NCI-H748 treated with DMSO at 0.1 percent for 48 hours (cell line): ENCODE measurements around the gene CD96.

Source experiments
- DNase-seq: peaks from one replicate; lab custom pipeline; 2025; lab: John Stamatoyannopoulos, UW

The CD96 gene

DNA sequence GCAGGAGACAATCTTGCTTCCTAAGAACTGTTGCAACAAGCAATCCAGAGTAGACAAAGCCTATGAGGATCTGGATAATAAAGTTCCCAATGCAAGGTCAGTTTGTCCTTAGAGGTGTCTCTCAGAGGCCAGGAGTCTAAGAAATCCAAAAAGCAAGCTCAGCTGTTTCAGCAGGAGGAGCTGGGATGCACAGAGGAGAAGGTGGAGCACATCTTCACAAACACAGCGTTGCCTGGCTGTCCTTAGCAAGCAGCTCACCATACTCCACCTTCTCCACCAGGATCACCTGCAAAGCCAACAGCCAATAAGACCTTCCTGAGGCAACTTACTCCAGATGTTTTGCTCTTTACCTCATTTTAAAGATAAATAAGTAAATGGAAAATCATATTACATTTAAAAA lies 52.8 kb downstream of the CD96 start:
- DNase-seq, result no peak

DNA sequence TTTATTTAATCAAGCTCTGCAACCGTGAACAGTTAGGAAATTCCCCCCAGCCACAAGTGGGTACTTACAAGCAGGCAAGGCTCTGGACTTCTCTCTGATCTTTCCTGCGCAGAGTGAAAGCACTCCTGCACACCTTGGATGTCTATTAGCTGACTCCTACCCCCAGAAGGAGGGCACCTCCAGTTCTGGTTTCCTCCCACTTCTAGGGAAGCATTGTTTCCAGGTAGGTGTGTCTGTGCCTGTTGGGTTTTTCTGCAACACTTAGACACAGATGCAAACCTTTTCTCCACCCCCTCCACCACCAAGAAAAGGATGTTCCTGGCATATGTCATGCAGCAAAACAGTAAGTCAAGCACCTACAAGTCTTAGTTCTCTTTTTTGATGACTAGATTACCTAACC lies 53.2 kb downstream of the CD96 start, which contains the start of gene ZBED2:
ZBED2 (minus strand) TSS at position 115 of the 400 bp plus-strand sequence. CDS start 1,145 bp downstream, outside the sequence.
- DNase-seq, result no peak

DNA sequence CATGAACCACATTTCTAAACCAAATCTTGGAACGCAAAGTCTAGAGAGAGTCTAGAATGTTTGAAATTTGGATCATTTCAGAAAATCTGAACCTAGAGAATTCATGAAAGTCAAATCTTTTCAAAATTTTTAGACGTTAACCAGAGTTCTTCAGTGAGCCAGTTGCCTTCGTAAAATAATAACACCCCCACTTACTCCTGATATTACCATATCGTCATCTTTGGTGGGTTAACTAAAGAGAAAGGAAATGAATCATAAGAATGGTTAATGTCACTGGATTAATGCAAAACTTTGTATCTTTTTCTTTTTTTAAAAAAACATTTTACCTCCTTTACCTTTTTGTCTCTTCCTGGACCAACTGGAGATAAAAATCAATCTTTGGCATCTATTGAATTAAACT lies 54.3 kb downstream of the CD96 start:
- no peak for DNase-seq

DNA sequence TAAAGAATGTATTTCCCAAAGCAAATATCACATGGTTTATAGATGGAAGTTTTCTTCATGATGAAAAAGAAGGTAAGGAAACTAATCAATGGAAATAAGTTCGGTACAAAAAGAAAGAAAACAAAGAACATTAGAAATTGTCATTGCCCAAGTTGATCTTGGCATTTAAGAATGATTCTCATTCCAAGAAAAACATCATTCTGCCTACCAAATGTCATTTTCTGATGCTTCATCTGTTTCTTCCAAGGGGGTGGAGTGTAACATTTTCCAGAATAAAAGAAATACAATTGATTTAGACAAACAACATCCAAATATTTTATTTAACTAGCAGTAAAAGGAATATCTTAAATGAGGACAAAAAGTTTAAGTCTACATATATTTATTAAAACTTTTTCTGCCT lies 56.1 kb downstream of the CD96 start:
- no peak for DNase-seq

DNA sequence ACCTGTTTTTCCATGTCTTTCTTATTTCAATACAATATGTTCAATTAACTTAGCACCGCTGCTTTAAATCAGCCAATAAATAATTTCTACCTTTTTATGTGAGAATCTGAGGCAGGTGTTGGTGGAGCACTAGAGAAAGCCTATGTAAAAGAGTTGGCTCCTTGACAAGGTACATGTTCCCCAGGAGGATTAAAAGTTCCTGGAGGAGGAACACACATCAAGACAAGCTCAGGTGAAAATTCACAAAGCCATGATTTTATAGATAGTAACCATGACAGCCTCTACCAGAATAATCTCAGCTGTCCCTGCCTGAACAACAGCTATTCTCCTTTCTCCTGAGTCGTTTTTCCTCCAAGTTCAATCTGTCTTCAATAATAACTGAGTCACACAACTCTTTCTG lies 56.6 kb downstream of the CD96 start:
- DNase-seq, result no peak

DNA sequence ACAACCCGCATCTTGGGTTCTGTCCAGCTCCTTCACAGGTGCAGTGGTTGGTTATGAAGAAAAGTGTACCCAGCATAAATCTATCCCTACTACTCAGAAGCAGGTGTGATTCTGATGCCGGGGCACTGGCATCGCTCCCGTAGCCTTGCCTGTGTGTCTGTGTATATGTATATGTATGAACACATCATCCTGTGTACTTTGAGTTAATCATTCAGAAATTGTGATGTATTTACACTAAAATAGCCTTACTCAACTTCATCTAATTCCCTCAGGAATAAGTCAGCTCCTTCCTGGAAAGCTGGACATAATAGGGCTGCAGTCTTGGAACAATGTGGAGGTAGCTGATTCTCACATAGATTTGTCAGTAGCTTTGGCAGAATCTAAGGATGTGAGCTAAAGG lies 59.8 kb downstream of the CD96 start:
- DNase-seq, result no peak

DNA sequence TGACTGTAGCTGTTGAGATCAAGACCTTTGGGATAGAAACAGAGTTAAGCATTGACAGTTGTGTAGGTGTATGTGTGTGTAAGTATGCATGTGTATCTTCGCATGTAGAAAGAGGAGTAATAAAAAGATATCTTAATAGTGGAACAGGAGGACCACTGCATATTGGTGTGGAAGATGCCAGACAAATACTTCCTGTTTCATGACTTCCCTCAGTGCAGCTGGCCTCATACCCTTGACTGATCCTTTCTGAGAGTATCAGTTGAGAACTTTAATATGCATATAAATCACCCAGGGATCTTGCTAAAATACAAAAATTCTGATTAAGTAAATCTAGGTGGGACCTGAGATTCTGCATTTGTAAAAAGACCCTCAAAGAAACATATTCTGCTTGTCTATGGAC lies 61.7 kb downstream of the CD96 start:
- DNase-seq, result no peak

DNA sequence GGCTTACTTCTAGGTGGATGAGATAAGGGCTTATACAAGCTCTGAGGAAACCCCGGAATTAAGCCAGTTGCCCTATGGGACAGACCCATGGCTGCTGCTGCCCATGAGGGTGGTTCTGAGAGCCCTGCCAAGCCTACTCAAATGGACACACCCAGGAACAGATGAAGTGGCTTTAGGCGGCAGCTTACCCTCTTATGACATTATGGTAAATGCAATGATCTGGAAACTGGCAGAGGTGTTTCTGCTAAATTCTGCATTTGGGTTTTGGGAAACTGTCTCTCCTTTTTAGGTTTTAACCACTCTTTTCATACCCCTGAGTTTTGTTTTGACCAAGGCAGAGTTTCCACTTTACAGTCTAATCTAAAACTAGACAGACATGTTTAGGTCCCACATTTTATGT lies 62.1 kb downstream of the CD96 start:
- DNase-seq, result no peak

DNA sequence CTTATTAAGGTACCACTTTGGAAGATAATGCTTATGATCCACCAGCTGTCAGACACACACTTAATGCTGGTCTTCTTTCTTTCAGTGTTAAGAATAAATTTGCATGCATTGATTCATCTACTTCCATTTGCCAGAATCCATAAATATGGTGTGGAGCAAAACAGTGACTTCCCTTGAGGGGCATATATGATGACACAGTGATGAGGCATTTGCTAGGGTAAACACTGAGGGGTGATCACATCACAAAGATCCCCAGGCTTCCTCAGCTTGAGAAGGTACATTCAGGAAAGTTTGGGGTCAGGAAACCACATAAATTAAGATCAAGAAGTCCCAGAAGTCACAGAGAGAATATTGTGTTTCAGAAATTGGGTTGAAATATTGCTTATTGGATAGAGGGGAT lies 63.0 kb downstream of the CD96 start:
- no peak for DNase-seq

DNA sequence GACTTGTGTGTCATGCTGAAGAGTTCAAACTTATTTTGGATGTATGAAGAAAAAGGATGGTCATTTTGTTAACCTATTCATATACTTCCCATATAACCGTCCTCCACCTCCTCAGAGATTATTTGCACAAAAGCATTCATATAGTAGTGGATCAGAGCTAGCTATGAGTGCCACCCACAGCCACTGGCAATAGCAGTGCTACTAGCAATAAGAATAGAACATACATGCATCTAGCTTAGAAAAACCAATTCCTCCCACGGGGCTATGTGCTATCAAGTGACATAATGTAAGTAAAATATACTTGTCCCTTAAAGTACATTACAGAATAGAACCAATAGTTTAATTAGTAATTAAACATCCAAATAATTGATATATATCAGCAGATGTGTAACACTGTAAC lies 63.5 kb downstream of the CD96 start:
- no peak for DNase-seq

DNA sequence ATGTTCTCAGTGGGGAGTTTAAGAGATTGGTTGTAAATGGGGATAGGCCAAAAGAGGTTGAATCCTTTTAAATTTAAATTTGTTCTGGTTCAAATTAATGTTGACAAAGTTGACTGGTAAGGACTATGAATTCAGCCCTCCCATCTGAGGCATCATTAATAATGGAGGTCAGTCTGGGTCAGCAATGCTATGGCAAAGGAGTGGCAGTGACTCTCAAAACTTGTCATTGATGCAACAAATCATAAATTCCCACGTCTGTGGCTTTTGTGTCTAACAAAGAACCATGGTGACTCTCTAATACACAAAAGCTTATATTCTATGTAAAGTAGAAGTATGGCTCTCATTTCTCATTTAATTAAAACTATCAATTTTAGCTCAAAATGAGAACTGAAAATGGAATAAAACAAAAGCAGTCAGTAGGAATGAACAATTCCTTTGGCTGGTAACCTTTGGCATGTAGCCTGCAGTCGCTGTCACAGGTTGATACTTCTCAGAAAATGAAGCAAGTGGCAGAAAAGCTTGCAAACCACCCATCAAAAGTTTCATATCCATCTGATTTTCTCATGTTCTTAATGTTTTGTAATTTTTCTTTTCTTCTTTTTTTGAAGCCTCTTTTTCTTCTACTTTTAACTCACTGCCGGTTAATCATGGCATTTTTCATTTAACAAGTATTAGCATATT lies 65.4 kb downstream of the CD96 start:
- DNase-seq, result no peak

DNA sequence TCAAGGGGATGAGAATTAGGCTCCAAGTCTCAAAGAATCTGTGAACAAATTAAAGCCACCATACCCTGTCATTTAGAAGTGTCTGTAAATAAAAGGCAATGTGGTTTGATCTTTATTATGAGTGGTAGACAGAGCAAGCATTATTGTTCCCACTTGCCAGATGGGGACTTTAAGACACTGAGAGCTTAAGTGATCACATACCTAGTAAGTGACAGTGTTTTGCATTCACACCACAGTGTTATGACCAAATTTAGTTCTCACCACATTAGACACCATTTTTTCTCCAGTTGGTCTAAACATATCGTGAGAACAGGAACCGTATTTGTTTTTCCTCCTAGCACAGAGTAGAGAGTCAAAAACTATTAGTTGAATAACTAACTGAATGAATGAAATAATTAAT lies 66.4 kb downstream of the CD96 start:
- DNase-seq, result no peak

DNA sequence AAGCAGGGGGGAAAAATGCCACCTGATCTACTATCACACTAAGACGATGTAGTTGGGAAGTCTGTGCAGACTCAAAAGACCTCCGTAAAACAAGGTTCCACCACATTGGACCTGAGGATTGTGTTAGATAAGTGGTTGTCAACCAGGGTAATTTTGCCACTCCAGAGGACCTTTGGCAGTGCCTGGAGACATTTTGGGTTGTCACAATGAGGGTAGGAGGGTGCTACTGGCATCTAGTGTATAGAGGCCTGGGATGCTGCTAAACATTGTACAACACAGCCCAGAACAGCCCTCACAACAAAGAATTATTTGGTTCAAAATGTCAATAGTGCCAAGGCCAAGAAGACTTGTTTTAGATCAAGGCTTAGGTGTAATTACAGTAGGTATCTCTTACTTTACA lies 67.7 kb downstream of the CD96 start:
- DNase-seq, result no peak

DNA sequence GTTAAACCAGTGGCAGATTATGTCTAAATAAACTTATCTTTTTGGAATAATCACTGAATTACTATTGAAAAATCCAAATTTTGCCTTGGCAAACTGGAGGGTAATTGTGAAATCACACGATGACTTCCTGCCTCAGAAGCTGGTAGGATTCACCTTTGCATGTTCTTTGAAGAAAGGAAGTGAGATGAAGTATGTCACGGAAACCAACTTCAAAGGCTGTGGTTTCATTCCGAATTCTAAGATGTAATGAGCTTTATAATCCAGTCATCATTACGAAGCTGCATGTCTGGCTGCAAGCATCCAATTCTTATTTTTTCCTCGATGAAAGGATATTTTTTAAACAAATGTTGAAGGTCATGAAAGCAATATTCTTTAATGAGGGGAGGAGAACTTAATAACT lies 68.2 kb downstream of the CD96 start:
- no peak for DNase-seq

DNA sequence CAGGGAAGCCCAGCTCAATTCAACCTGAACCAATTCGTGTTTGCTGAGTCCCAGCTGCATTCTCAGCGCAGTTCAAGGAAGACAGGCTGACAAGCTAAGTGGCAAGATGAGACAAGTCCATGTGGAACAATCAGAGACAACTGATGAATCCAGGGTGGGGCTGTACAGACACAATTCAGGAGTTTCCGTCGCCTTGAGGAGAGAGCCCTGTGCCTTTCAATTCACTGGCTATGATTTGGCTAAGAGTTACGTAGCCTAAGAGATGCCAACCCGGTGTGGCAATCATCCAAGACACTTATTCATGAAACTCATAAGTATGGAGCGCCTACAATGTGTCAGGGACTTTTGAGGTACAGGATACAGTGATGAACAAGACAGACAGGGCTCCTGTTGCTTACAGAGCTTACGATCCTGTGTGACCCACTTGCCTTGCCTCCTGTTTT lies 68.6 kb downstream of the CD96 start:
- no peak for DNase-seq

DNA sequence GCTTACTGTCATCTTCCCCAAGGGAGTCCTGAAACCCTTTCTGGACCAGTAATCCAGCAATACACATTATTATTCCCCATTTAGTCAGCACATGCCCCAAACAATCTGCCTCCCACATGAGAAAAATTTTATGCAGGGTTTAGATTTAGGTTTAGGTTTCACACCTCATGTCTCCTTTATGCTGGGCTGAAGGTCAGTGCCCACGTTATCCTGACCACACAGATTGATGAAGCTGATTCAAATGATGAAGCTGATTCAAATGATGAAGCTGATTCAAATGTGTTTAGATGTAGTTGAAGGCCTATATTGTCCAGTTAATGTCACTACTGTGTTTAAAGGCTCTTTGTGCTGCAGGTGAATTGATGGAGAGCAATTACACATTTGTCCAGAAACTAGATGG lies 71.3 kb downstream of the CD96 start:
- DNase-seq, result no peak

DNA sequence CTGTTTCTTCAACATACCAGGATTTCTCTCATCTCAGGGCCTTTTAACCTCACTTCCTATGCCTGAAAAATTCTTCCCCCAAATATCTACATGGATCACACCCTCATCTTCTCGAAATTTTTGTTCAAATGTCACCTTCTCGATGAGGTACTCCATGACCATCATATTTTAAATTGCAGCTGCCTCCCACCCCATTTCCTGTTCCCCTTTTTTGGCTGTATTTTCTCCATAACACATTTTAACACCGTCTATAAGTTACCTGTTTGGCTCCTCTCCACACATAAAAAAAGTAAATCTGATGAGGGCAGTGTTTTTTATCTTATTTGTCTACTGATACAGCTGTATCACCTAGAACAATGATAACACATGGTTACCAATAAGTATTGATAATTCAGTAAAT lies 73.9 kb downstream of the CD96 start:
- no peak for DNase-seq

DNA sequence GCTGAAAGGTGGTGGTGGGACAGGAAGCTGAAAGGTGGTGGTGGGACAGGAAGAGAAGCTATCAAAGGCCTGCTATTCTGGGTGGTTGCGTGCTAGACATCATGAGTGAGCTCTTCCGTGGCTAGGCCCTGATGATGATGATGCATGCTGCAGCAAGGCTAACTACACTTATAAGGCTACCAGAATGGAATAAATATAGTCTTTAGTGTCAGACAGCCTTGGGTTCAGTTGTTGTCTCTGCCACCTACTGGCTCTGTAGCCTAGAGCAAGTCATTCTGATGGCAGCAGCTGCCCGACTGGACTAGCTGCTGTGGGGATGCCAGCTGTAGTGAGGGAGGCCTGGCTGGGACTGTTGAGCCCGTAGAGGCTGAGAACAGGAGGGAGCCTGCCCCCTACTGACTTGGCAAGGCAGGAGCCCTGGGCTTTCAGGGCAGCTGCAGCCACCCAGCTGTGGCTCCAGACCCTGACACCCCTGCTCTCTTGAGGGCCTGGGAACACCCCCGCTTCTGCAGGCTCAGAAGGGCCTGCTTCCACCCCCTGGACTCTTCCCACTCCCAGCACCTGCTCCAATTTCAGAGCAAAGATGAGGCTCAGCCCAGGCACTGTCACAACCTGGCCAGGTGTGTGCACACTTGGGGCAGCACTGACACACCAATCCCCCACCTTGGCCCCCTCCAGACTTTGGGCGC lies 74.6 kb downstream of the CD96 start:
- DNase-seq, result no peak

DNA sequence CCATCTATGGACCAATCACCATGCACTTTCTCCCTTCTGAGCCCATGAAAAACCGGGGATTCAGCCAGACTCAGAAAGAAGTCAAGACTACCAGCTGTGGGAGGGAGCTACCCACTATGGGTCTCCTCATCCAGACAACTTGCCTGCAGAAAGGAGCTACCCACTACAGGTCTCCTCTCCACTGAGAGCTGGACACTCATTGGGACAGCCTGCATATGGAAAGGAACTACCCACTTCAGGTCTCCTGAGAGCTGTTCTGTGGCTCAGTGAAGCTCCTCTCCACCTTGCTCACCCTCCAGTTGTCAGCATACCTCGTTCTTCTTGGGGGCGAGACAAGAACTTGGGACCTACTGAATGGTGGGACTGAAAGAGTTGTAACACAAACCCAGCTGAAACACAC lies 75.4 kb downstream of the CD96 start:
- no peak for DNase-seq

DNA sequence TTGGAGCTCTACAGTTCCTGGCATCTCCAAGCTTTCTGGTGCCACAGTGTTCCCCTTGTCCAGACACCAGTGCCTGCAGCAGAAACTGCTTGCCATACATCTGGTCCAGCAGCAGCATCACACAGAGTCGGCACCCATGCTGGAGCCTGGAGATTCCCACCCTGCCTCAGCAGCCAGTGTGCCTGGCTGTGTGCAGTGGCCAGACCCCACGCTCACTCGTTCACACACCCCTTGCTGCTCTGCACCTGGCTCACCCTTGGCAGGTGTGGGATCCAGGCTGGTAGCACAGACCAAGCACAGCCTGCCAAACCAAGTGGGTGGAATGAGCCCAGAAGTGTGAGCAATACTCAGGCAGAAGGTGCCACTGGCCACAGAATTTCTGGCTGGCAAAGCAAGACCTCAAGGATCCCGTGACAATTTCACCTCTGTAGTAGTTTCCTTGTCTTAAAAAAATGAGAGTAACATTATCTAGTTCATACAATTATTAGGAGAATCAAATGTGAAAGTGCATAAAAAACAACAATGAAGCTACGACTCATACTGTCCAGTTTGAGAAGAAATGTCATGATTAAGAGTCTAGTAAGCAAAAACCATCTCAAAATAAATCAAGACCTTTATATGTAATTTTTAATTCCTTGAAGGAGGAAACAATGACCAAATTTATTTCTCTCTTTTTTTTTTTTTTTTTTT lies 76.1 kb downstream of the CD96 start:
- no peak for DNase-seq

DNA sequence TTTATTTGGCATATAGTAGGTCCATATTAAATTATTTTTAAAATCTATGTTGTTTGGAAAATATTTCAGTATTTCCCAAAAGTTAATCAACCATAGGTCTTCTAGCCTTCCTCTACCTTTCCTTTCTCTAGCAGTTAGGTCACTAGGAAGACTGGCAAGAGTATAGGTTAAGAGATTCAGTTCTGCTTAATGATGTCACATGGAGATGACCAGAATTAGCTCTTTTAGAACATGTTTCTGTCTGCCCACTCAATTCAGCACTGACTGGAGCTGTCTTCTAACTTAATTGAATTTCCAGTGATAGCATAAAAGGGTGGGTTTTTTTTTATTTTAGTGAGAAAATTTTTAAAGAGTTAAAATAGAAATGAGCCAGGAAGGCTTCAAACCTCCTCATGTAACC lies 76.9 kb downstream of the CD96 start:
- no peak for DNase-seq

DNA sequence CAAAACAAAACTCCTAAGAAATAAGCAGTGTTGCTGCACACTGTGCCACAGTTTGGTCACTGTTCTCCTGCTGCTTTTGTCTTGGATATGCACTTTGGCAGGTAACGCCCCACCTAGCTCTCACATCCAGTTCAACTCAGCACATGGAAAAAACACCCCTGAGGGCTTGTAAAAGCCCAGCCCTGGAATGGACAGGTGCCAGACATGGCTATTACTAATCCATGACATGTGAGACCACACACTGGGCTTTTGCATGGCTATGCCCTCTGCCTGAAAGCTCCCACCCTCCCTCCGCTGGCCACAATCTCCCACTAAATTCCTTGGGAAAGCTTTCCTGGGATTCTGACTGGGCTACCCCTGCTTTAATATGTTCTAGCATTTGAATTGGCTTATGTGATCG lies 77.8 kb downstream of the CD96 start:
- DNase-seq, result no peak

DNA sequence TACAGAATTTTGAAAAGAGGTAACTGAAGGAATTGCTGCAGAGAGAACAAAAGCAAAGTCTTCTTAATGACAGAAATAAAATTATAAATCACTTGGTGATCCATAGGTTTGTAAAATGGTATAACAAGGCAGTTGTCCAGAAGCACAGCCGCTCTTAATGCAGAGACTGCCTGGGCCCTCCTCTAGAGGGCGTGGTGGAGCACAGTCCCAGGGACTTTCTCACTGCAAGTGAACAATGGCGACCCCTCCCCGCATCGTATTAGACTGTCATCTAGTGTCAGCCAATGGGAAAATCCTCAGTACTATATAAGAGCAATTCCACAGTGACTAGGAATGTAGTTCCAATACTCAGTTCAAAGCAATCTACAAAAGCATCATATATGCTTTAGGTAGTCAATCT lies 79.5 kb downstream of the CD96 start:
- DNase-seq, result no peak
